GM12874 (cell line): ENCODE results near the gene PSD2.

Experiments
- TF ChIP-seq, protein P1 (sequence below): IDR thresholded peaks from 2 replicates; pipeline ENCODE4 v1.5.1; 2011; ENCODE audit warnings: low read depth, mild to moderate bottlenecking, control low read depth, low read length, moderate library complexity; ENCODE audit not compliant: insufficient read depth

PSD2 gene

GRCh38 chr5:139867109-139867508 lies 71.5 kb downstream of the PSD2 start:
- TF ChIP-seq, protein P1, sequence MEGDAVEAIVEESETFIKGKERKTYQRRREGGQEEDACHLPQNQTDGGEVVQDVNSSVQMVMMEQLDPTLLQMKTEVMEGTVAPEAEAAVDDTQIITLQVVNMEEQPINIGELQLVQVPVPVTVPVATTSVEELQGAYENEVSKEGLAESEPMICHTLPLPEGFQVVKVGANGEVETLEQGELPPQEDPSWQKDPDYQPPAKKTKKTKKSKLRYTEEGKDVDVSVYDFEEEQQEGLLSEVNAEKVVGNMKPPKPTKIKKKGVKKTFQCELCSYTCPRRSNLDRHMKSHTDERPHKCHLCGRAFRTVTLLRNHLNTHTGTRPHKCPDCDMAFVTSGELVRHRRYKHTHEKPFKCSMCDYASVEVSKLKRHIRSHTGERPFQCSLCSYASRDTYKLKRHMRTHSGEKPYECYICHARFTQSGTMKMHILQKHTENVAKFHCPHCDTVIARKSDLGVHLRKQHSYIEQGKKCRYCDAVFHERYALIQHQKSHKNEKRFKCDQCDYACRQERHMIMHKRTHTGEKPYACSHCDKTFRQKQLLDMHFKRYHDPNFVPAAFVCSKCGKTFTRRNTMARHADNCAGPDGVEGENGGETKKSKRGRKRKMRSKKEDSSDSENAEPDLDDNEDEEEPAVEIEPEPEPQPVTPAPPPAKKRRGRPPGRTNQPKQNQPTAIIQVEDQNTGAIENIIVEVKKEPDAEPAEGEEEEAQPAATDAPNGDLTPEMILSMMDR, result no peak

- TF ChIP-seq, protein P1, result no peak
Observed at GRCh38 chr5:139867581-139867980, 72.0 kb downstream of the PSD2 start.

- TF ChIP-seq, protein P1, result no peak
Observed at GRCh38 chr5:139869042-139869790, 73.6 kb downstream of the PSD2 start.

DNA sequence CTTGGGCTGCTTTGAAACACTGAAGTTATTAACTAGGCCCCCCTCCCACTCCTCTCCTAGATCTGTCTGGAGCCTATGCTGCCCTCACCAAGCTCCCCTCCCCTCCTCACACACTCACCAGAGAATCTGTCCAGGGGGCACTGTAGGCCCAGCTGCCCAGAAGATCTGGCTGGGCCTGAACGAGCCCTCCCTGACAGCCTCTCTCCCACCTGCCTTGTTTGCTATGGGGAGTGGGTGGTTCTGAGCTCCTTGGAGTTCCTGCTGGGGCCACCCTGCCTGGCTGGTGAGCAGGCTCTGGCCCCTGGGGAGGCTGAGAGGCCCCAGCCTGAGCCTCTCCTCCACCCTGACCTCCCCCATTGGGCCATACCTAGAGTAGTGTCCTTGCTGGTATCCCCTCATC lies 75.1 kb downstream of the PSD2 start:
- TF ChIP-seq, protein P1, result no peak

- TF ChIP-seq, protein P1, result no peak
Observed at GRCh38 chr5:139871614-139872013, 76.0 kb downstream of the PSD2 start.

GRCh38 chr5:139872052-139872766 lies 76.6 kb downstream of the PSD2 start:
- TF ChIP-seq, protein P1, result 0 out of 2 replicates have a peak, but pooled peaks have one; percentile 31

- TF ChIP-seq, protein P1, result no peak
Observed at GRCh38 chr5:139872851-139873794, 77.5 kb downstream of the PSD2 start.
